ENCODE results near the gene IL12RB2.
"Not testable (repeated sequence)": the region's sequence is repeated elsewhere in the genome, so short reads cannot be mapped to it uniquely, and the experiment has no call there.

Gene IL12RB2

DNA sequence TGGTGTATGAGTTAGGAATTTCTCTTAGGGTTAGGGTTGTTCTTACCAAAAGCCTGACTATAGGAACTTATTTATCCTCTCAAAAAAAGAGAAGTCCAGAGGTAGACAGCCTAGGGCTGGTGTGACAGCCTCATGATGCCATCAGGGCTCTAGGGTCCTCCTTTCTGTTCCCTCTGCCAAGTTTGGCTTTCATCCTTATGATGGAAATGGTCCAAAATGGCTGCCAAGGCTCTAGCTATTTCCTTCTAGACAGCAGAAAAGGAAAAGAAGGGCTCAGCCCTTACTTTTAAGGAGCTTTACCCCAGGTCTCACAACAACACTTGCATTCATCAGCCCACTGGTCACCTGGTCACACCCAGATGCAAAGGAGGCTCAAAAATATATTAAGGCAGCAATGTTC is 44.5 kb downstream of the IL12RB2 start:
- DNase-seq, result no peak

- no peak for DNase-seq
These were observed 48.2 kb downstream of the IL12RB2 start for GRCh38 chr1:67355745-67356424.

DNA sequence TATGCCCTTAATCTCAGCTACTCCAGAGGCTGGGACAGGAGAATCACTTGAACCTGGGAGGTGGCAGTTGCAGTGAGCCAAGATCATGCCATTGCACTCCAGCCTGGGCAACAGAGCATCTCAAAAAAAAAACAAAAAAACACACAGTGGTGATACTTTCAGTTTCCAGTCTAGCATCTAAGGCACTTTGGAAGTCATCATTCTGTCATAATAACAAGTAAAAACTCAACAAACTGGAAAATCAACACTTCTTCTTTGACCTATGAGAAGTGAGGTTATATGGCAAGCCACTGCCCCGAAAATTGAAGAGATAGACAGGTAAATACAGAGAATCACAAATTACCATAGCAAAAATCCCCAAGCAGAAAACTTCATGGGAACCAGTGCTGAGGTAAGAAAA is 51.9 kb downstream of the IL12RB2 start:
- DNase-seq, result no peak

DNA sequence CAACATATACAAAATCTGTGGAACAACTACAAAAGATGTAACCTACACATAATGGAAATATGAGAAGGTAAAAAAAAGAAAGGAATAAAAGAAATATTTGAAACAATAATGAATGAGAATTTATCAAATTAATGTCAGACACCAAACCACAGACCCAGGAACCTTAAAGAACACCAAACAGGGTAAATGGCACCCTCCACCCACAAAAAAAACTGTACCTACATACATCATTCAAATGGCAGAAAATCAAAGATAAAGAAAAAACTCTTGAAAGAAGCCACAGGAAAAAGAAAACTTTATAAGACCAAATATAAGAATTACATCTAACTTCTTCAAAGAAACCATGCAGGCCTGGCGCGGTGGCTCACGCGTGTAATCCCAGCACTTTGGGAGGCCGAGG is 54.0 kb downstream of the IL12RB2 start:
- DNase-seq, result no peak

- no peak for DNase-seq
These were observed 59.8 kb downstream of the IL12RB2 start for GRCh38 chr1:67367370-67368045.

GRCh38 chr1:67368046-67368514 is 60.4 kb downstream of the IL12RB2 start:
- no peak for DNase-seq

DNA sequence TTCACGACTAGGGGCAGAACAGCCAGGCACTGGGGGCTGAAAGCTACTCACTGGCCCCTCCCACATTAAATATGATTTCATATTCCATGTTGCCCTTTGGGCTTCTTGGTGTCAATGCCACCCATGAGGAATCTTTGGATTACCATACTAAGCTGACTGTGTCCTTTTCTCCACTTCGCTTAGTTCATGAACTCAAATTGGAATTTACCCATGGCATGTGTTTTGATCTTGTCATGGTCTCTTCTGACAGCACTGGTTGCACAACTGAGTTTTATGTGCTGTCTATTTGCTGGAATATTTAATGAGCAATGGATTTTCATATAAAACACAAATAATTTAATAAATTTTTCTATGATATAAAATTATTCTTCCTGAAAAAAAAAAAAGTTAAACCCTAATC is 63.4 kb downstream of the IL12RB2 start:
- DNase-seq, result no peak

GRCh38 chr1:67371681-67372080 is 64.0 kb downstream of the IL12RB2 start:
- no peak for DNase-seq

- DNase-seq, result no peak
These were observed 64.5 kb downstream of the IL12RB2 start for GRCh38 chr1:67372136-67372535.

DNA sequence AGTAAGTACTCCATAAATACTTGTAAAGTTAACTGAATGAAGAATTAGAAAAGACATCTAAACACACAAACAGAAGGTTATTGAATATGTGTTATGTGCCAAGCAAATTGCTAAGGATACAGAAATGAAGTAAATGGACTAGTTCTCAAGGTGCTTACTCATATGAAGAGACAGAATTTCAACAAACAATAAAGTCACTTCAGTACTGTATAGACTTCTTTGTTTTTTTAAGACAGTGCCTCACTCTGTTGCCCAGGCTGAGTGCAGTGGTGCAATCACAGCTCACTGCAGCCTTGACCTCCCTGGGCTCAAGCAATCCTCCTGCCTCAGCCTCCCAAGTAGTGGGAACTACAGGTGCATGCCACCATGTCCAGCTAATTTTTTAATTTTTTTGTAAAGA is 65.2 kb downstream of the IL12RB2 start:
- no peak for DNase-seq

- DNase-seq, result no peak
These were observed 68.7 kb downstream of the IL12RB2 start for GRCh38 chr1:67376381-67376780.

DNA sequence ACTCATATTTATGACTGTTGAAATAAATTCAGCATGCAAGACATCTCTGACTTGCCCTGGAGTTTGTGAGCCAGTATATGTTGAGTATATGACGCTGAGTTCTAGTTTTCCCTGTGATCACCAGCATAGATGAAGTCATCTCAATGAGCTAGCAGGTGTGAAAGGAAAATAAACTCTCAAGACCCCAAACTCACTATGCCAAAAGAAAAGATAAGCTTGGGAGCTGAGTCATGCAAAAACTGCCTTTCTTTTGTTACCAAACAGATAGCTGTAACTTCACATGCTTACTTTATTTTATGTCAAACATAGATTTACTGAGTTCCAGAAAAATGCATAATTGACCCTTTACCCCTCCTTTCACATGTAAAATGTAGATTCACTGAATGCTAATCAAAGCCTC is 69.6 kb downstream of the IL12RB2 start:
- DNase-seq, result no peak

GRCh38 chr1:67381154-67381553 is 73.5 kb downstream of the IL12RB2 start:
- DNase-seq, result no peak

DNA sequence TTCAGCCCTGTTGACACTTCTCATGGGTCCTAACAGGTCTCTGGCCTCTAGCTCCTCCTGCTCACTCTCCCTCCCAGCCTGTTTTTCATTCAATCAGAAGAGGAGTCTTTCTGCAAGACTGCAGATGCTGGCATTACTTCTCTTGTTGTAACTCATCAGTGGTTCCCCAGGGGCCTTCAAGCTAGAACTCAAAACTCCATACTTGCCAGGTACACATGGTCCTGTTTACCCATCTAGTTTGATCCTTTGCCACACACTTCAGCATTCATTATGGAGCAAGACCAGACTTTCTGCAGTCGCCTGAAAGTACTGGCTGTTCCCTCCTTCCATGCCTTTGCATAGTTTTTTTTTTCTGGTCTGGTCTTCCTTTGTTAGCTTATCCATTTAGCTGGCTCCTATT is 74.6 kb downstream of the IL12RB2 start:
- DNase-seq, result no peak

GRCh38 chr1:67383999-67384638 is 76.4 kb downstream of the IL12RB2 start:
- no peak for DNase-seq

GRCh38 chr1:67390041-67390887 is 82.6 kb downstream of the IL12RB2 start:
- no peak for DNase-seq

DNA sequence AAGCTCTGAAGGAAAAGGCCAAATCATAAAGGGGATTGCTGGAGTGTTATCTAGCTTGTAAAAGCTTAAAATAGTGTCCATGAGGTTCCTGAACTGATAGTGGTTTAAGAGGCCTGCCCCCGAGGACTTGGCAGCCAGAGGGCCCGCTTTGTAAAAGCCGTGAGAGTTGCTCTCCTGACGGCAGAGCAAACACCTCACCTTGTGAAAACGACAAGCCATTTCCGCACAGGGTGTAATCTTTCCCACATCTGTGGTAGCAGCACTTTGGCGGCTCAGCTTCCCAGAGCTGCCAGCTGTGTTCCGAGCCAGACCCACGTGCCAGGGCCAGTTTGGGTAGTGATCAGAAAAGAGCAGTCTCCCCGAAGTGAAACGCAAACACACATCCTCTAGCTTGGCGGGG is 85.6 kb downstream of the IL12RB2 start:
- no peak for DNase-seq

GRCh38 chr1:67393737-67394136 is 86.1 kb downstream of the IL12RB2 start:
- DNase-seq, result no peak

- no peak for DNase-seq
These were observed 86.9 kb downstream of the IL12RB2 start for GRCh38 chr1:67394548-67394947.

GRCh38 chr1:67399199-67399993 is 91.7 kb downstream of the IL12RB2 start:
- no peak for DNase-seq

DNA sequence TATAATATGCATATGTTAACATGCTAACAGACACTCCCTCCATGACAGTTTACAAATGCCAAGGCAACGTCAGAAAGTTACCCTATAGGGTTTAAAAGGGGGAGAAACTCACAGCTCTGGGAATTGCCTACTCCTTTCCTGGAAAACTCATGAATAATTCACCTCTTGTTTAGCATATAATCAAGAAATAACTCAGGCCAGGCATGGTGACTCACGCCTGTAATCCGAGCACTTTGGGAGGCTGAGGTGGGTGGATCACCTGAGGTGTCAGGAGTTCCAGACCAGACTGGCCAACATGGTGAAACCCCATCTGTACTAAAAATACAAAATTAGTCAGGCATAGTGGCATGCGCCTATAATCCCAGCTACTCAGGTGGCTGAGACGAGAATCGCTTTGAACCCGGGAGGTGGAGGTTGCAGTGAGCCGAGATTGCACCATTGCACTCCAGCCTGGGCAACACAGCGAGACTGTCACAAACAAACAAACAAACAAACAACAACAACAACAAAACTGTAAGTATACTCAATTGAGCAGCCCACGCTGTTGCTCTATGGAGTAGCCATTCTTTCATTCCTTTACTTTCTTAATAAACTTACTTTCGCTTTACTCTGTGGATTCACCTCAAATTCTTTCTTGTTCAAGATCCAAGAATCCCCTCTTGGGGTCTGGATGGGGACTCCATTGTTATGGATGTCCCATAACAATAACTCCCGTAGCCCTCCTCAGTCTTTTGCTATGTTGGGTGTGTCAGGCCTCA is 92.5 kb downstream of the IL12RB2 start:
- DNase-seq, result not testable (repeated sequence)

DNA sequence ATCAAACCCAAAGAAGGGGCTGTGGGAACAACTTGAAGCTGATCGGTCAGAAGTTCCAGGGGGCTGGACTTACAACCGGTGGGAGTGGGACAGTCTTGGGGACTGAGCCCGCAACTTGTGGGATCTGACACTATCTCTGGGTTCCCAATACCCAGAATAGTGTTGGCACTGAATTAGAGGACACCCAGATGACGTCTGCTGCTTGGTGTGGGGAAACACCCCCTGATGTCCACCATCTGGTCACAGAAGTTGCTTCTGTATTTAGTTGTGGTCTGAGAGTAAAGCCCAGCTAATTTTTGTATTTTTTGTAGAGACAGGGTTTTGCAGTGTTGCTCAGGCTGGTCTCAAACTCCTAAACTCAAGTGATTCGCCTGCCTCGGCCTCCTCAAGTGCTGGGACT is 93.8 kb downstream of the IL12RB2 start:
- no peak for DNase-seq
